HG03571 (cell line): ENCODE data around the gene IRS2.
A peak's percentile ranks its signal among the peaks of the same experiment; 100 is the strongest.

Experiments
- ATAC-seq: cut with Tn5 transposase; IDR thresholded peaks from one replicate; pipeline ENCODE4 v1.9.1; 2021; ENCODE audit not compliant: unreplicated experiment

IRS2 gene

DNA sequence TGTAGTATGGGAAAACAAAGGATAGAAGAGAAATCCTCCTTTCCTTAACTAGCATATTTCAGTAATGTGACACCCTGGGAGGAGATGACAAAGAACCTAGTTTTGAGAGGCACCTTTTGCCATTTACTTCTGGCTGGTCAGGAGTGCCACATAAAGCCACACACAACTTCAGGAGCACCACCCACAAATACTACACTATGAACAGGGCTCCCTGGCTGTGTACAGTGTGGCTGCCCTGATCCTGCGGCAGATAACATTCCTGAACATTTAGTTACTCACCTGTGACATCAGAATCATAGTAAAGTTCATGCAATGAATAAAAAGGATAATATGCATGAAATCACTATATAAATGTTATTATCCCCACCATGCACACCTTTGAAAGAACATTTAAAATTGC lies 17.4 kb upstream of the IRS2 start:
- ATAC-seq, result no peak

DNA sequence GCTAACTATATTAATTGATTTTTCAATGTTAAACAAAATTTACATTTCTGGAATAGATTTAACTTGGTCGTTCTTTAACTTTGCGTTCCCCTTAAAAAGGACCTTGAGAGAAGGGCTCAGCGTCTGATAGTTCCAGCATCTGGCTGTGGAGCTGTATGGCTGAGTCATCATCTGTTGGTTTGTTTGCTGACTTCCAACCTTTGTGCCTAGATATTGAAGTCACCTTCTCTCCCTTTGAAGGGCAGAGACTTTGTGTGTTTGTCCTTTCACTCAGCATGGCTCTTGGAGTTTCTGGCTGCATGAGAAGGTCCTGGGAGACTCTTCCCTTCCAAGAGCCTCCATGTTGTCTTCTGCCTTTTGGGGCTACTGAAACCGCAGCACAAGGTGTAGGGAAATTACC lies 16.6 kb upstream of the IRS2 start:
- ATAC-seq, result no peak

DNA sequence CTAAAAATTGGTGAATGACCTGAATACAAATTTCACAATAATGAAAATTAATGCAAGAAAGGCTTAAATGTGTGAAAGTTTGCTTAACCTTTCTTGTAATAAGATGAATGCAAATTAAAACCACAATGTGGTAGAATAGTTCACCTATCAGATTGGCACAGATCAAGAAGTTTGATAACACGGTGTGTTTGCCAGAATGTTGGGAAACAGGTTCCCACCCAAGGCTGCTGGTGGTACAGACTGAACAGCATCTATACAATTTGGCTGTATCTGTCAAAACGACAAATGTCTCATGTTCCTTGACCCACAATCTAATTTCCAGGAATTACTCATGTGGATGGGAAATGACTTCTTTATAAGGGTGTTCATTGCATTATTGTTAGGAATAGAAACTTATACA lies 8.6 kb upstream of the IRS2 start:
- no peak for ATAC-seq

GRCh38 chr13:109794095-109794494 lies 7.7 kb upstream of the IRS2 start:
- ATAC-seq, result no peak

DNA sequence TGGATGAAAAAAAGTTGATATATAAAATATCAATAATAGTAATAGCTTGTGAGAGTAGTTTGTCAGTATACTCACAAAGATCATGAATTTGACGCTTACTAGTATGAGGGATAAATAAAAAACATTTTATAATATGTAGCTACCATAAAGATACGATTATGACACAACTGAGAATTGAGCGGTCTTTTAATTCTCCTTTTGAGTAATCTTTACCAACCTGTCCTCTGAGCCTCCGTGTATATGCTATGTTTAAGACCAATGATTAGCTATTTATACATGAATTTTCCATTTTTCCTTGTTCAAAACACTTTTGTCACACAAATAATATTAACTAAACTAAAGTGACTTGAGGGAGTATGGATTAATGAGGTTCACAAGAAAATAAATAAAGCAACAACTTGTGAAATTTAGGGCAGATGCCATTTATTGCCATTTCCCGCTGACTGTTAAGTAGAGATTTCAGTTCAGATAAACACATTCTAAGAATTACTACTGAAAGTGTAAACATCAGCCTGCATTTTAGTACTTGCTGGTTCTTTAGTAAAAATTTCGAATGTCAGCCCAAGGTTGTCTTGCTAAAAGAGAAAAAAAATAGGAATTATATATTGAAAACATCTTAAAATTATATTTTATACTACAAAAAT lies 6.2 kb upstream of the IRS2 start:
- no peak for ATAC-seq

DNA sequence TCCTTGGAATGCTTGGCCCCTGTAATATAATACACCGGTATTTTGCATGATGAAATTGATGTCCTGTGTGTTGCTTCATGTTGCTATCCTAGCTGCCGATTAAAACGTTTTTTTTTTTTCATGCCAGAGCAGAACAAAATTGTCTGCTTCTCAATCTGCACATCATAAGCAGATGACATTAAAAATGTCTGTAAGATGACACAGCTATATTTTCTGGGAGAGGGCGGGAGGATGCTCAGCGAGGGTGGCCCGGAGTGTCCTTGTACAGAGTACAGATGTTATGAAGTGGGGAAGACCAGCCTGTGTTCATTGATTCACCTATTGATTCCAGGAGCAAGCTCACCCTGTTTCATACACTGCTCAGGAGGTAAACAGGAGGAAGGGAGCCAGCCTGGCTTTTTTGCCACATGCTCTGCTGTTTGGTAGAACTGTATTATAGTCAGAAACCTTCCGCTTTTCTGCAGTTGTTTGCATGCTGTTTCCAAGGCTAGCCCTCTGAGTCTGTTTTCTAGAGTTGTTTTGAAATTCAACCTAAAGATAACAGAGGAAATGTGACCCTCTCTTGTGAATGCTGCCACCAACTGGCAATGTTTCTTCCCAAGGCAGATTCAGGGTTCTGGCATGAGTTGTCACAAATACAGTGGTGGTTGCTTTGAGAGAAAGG lies 4.7 kb upstream of the IRS2 start:
- no peak for ATAC-seq

DNA sequence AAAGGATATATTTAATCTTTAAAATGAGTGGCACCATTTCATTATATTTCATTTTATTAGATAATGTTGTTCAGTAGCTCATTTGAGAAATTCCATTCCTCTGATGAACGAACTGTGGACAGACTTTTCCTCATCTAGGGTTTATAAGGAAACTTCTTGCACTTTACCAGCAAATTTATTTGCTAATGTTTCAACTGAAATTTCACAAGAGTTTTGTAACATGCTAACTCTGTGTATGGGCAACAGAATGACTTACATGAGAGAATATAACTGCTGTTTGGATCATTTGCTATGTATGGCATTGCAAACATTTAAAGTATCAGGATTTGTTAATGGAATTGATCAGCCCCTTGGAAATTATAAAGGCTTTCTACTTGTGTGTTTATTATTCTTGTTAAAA lies 3.7 kb upstream of the IRS2 start:
- no peak for ATAC-seq

DNA sequence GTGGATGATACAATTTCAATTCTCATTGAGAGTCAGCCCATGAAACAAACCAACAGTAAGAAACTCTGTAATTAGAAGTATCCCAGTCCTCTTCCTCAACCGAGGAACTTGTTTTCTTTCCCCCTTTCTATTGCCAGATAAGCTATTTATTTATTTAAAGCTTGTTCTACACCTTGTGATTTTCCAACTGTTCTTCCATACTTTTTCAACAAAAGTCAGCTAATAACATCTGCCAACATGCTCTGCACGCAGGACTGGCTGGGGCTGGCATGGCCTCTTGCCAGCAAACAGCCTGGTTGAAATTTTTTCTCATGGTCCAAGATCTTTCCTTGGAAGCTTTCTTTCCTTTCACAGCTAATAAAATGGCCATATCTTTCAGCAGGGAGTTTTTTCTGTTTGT lies 2.9 kb upstream of the IRS2 start:
- ATAC-seq, result no peak

- no peak for ATAC-seq
These were observed 2.2 kb upstream of the IRS2 start for GRCh38 chr13:109788372-109789111.

DNA sequence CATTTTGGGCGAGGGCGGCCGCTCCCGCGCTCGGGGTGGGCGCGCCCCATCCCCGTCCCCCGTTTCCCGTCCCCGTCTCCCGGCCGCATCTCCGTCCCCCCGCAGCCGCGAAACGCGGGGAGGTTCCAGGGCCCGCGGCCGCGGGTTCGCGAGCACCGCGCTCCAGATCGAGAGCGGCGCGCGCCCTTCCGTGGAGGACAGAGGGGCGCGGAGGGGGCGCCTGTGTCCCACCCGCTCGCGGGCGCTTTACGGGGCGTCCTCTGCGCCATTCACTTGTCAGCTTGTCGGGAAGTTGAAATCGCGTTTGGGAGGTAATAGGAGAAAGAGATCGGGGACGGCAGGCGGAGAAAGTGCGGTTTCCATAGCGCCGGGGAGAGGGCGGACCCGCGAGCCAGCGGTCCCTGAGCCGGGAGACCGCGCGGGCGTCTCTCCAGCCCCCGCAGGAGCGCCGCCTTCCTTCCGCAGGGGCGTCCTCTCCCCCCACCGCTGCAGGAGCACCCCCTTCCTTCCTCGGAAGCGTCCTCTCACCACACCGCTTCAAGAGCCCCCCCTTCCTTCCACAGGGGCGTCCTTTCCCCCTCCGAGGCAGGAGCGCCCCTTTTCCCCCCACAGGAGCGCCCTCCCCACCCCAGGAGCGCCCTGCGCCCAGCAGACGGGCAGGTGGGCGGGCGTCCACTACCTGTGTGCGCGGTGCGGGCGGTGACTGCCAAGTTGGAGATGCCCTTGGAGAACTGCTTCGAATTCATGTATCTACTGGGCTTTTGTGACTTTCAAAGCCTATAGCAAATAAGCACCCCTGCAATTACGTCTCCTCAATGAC lies 962 bp upstream of the IRS2 start:
- peak; percentile 14 for ATAC-seq

DNA sequence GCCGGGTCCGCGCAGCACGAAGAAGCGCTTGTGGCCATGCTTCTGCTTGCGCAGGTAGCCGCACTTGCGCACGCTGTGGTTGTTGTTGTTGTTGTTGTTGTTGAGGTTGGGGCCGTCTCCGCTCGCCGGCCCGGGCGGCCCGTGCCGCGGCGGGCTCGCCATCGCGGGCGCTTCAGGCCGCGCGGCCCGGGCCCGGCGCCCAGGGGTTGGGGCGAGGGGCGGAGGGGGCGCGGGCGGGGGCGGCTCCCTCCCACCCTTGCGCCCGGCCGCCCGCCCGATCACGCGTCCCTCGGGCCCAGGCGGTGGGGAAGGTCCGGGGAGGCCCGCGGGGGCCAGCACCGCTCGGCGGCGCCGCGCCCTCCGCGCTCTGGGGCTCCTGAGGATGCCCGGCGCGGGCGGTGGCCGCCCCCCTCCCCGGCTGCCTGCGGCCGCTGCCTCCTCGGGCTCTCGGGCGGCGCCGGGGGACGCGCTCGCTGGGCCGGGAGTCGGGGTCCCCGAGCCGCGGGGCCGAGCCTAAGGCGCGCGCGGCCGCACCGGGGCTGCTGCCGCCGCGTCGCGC lies 412 bp downstream of the IRS2 start:
- ATAC-seq, result peak; percentile 17

- ATAC-seq, result no peak
These were observed 1.1 kb downstream of the IRS2 start for GRCh38 chr13:109785141-109785891.

DNA sequence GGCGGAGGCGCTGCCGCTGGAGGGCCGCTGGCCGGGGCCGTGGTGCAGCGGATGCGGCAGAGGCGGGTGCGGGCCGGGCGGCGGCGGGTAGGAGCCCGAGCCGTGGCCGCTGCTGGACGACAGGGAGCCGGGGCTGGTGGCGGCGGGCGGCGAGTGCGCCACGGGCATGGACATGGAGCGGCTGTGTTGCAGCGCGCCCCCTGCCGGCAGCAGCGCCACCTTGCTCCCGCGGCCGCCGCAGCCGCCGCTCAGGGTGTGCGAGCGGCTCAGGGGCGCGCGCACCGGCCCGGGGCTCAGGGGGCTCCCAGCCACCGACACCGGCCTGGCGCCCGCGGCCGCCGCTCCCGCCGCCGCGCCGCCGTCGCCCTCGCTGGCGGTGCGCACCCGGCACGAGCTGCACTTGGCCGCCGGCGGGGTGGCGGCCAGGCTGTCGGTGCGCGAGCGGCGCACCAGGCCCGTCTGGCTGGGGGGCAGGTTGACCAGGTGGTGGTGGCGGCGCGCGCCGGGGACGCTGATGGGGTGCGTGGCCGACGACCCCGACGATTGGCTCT lies 1.7 kb downstream of the IRS2 start:
- no peak for ATAC-seq

DNA sequence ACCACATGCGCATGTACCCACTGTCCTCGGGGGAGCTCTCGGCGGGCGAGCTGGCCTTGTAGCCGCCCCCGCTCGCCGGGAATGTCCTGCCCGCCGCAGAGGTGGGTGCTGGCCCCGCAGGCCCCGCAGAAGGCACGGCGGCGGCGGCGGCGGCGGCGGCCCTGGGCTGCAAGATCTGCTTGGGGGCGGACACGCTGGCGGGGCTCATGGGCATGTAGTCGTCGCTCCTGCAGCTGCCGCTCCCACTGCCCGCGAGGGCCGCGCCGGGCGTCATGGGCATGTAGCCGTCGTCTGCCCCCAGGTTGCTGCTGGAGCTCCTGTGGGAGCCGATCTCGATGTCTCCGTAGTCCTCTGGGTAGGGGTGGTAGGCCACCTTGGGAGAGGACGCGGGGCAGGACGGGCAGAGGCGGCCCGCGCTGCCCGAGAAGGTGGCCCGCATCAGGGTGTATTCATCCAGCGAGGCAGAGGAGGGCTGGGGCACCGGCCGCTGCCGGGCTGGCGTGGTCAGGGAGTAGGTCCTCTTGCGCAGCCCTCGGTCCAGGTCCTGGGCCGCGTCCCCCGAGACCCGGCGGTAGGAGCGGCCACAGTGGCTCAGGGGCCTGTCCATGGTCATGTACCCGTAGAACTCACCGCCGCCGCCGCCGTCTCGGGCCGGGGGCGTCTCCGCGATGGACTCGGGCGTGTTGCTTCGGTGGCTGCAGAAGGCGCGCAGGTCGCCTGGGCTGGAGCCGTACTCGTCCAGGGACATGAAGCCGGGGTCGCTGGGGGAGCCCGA lies 2.4 kb downstream of the IRS2 start:
- no peak for ATAC-seq

GRCh38 chr13:109783447-109783814 lies 3.0 kb downstream of the IRS2 start:
- no peak for ATAC-seq

DNA sequence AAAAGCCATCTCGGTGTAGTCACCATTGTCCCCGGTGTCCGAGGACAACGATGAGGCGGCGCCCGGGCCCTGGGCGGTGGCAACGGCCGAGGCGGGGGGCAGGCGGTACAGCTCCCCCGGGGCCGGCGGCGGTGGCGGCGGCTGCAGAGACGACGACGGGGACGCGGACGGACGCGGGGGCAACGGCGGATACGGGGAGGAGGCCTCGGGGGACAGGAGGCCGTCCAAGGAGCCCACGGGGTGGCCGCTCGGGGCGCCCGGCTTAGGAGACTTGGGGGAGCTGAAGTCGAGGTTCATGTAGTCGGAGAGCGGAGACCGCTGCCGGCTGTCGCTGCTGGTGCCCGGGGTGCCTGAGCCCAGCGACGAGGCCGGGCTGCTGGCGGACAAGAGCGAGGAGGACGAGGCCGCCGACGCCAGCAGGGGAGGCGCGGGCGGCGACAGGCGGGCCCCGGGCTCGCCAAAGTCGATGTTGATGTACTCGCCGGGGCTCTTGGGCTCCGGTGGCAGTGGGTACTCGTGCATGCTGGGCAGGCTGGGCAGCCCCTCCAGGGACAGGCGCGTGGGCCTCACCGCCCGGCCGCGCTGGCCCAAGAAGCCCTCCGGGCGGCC lies 3.5 kb downstream of the IRS2 start:
- ATAC-seq, result no peak

- no peak for ATAC-seq
These were observed 4.1 kb downstream of the IRS2 start for GRCh38 chr13:109782066-109782822.

DNA sequence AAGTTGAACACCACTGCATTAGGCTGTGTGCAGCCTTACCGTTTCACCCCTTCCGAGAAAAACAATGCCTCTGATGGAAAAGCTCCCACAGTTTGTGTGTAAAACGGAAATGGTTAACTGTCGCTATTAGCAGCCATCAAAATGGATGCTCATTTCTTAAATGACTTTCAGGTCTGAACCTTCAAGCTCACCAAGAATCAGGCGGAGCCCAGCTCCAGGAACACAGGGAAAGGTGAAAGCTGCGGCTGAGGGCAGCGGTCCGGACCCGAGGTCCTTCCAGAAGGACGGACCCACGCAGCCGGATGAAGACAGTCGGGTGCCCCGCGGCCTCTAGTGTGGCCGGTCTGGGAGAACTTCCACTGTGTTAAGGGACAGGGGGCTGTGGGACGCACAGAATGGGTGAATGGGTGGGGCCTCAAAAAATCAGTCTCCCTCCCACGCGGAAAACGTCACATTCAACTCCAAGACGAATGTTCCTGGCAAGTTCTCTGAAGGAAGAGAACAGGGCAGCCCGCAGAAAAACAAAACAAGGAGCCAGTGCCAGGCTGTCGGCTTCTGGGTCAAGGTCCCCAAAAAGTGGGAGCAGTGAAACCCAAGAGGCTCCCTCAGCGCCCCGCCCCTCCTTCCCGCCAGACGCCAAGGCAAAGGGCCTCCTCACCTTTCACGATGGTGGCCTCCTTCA lies 4.9 kb downstream of the IRS2 start:
- no peak for ATAC-seq
